Adrenal gland (tissue), 5 donors: ENCODE data around the gene GNG2.

ENCODE experiments used
- CTCF ChIP-seq, 6 experiments: fragments of 450-650 bp in 4 of 6; fragments of 200-600 bp in 2 of 6; sonication (generic) in 1 of 6; IDR thresholded peaks; 1 replicate in 5 of 6; 2 replicates in 1 of 6; pipeline versions ENCODE4 v1.5.1 to v1.8.0; 2016 to 2021; ENCODE audit warnings: antibody characterized with exemption in 6 of 6, mild to moderate bottlenecking in 2 of 6, moderate library complexity in 1 of 6
- POLR2A ChIP-seq, 2 donors: fragments of 450-650 bp; IDR thresholded peaks; one replicate each; pipeline ENCODE4 v1.6.1; 2017; ENCODE audit warnings: antibody characterized with exemption in 2 of 2, mild to moderate bottlenecking in 2 of 2, moderate library complexity in 1 of 2
- donor health status: DM: no; HTN: no; CAD: no.

GRCh38 chr14:51931308-51931707 is 70.9 kb downstream of the GNG2 start:
- TF ChIP-seq CTCF (IDR thresholded peaks at IDR 0.05) (no peak), POLR2A (IDR thresholded peaks at IDR 0.05) (no peak)
